GM20000 (cell line): ENCODE results near the gene ASAP2.

ENCODE experiments used
- DNase-seq: peaks from one replicate; pipeline ENCODE4 v3.0.0; 2012; ENCODE audit warnings: low spot score
- TF ChIP-seq, protein P1 (sequence below): IDR thresholded peaks from 2 replicates; pipeline ENCODE4 v1.5.1; 2012; ENCODE audit warnings: mild to moderate bottlenecking, control low read depth; ENCODE audit errors: extremely low read depth, missing control alignments

The ASAP2 gene

DNA sequence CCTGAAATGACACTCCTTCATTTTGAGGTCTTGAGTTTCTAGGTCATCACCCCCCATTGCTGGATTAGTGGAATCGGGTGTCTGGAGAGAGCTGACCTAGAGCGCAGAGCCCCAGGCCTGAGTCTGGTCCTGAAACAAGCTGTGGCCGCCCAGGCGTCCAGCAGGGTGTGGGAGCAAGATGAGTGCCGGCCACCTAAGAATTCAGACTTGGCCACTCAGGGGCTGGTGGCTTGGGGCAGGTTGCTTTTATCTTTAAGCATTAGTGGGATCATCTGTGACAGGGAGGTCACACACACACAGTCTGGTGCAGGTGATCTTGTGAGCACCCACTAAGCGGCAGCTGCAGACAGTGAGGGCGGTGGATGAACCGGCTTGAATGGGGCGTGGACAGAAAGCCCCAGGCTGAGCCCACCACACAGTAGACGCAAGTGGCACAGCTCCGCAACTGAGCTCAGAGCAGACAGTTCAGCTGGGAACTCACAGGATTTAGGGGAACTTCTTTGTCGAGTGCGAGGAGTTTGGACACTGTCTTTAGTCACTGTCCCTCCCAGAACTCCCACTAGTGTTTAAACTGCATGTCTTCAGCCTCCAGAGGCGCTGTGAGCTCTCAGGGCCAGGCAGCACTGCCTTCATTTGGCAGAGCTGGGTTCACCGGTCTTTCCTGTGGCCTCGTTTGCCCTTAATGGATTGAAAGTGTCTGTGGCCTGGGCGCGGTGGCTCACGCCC is 195.2 kb downstream of the ASAP2 start:
- DNase-seq = no peak
- TF ChIP-seq, protein P1, sequence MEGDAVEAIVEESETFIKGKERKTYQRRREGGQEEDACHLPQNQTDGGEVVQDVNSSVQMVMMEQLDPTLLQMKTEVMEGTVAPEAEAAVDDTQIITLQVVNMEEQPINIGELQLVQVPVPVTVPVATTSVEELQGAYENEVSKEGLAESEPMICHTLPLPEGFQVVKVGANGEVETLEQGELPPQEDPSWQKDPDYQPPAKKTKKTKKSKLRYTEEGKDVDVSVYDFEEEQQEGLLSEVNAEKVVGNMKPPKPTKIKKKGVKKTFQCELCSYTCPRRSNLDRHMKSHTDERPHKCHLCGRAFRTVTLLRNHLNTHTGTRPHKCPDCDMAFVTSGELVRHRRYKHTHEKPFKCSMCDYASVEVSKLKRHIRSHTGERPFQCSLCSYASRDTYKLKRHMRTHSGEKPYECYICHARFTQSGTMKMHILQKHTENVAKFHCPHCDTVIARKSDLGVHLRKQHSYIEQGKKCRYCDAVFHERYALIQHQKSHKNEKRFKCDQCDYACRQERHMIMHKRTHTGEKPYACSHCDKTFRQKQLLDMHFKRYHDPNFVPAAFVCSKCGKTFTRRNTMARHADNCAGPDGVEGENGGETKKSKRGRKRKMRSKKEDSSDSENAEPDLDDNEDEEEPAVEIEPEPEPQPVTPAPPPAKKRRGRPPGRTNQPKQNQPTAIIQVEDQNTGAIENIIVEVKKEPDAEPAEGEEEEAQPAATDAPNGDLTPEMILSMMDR = no peak

DNA sequence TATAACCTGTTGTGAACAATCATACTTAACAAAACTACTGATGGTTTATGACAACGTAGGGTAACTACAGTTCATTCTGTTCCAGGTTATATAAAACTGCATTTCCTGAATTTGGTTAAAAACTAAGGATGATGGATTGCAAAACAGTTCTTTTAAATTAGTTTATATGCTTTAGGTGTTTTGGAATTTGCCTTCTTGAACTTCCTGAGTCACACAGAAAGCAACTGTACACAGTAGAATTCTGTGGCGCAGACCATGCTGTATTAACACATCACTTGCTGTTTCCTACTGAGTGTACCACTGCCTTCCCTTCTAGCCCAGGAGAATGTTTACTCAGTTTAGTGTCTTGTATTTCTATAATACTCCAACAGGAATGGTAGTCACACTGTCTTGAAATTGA is 197.3 kb downstream of the ASAP2 start:
- TF ChIP-seq, protein P1 = no peak
- no peak for DNase-seq

DNA sequence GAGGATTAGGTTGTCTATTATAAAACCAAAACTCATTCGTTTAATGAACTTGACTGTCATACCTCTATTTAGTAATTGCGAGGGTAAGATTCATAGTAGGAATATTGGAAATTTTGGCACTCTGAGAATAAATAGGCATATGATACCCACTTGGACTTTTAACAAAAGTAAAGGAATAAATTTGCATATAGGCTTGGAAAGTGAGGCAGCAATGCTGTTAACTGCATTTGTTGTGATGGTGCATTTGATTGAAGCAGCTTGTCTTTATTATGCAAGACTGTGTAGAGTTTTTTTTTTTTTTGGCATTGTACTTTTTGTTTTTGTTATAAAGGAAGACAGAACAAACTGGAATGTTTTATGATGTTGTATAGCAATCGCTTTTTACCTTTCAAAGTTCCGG is 197.8 kb downstream of the ASAP2 start:
- DNase-seq = no peak
- TF ChIP-seq, protein P1 = no peak

DNA sequence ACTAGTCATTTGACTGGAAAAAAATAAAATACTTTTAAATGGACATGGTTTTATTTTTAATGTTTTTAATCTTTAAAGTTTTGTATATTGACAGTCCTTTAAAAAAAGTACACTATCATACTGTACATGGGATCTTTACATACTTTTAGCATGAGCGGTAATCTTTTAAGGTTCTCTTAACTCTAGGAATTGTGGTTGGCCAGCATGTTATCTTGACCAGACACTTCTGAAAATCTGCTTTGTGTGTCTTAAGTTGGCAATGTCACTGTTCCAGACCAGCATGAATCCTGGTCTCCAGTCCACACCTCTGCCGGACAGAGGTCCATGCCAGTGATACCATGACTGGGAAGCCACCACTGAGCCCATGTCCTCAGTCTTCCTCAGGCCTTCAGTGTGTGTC is 199.0 kb downstream of the ASAP2 start:
- TF ChIP-seq, protein P1 = no peak

DNA sequence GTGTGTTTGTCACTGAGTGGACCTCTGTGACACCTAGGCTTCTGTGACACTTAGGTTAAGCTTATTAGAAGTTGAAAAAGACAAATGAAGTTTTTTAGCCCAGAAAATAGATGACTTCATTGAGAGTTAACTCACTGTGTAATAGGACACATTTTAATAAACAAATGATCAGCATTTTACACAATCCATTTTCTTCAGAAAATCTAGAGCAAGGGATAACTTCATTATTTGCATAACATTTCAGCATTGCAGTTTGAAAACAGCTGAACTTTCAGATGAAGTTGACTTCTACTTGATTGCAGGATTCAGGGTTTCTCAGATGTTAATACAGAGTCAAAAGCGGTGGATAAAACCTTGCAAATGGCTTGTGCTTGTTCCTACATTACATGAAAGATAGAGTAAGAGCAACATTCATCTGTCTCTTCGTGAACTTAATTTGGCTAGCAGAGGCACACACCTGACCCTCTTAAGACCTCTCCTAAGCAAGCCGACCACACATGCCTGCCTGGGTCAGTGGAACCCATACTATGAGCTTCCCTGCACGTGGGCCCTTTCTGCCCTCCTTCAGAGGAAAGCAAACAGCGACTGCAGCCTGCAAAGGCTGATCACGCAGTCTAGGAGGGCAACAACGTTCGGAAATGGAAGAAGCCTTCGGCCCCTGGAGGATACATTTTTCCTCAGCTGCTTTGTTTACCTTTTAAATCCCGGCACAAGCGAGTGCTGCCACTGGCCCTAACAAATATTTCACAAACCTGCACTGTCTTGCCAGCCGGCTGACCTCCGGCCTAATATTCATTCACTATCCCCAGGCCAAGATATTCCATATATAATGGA is 200.1 kb downstream of the ASAP2 start:
- no peak for DNase-seq
- TF ChIP-seq, protein P1 = no peak

More for the DNA sequence above, 199.0 kb downstream of the ASAP2 start:
- no peak for DNase-seq

DNA sequence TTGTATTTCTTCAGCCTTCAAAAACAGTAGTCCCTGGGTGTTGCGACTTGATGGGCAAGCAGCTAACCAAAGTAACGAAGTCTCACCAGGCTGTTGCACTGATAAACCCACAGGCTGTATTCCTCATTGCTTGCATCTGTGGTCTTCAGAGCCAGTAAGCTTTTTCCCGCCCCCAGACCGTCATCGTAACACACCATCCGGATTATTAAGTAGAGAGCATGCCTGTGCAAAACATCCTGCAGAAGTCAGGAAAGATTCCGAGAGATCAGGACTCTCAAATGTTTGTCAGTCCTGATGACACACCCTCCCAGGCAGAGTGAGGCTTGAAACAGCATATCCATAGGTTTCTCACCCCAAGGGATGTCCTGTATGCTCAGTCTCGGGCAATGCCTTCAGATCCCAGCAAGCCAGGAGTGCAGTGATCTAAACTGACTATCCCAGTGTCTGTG is 200.8 kb downstream of the ASAP2 start:
- TF ChIP-seq, protein P1 = no peak
- no peak for DNase-seq

DNA sequence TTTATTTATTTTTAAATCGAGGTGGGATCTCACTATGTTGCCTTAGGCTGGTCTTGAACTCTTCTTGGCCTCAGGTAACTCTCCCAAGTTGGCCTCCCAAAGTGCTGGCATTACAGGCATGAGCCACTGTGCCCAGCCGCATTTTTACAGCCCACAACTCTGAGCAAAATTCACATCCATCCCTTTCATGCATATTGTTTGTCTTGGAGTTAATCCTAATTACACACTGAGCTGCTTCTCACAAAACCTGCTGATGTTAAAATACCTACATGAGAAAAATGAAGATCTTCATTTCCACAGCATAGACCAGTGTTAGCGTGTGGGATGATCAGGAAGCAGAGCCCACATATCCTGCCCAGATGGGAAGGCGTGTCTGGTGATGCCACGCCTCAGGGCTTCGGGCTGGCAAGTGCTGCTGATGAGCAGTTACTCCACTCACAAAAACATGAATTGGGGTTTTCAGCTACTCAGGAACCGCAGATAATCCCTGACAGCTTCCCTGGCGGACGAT is 202.1 kb downstream of the ASAP2 start:
- TF ChIP-seq, protein P1 = no peak
- DNase-seq = no peak
